Fibroblast of gingiva (primary cell): ENCODE measurements around the gene GEN1.
A peak's percentile ranks its signal among the peaks of the same experiment; 100 is the strongest.

ENCODE experiments used
- DNase-seq: peaks from one replicate; pipeline ENCODE4 v3.0.0-alpha.2; 2011; ENCODE audit warnings: low read depth

GEN1 gene

GRCh38 chr2:17753803-17754663 is at the start of gene GEN1, which contains the start of gene SMC6:
Gene GEN1 (plus strand): TSS chr2:17754138. CDS start chr2:17759944, 5,806 bp downstream.
Gene SMC6 (minus strand): TSS chr2:17753810. CDS start chr2:17745946, 7,864 bp downstream.
- DNase-seq: peak; percentile 83

GRCh38 chr2:17706845-17707244 is 47.1 kb upstream of the GEN1 start:
- DNase-seq: no peak

- DNase-seq: no peak
These were observed 45.4 kb upstream of the GEN1 start for GRCh38 chr2:17708501-17708900.

- peak; percentile 22 for DNase-seq
These were observed 44.0 kb upstream of the GEN1 start for GRCh38 chr2:17709897-17710296.

- no peak for DNase-seq
These were observed 43.2 kb upstream of the GEN1 start for GRCh38 chr2:17710547-17711248.

GRCh38 chr2:17713291-17713690 is 40.6 kb upstream of the GEN1 start:
- no peak for DNase-seq

- DNase-seq: no peak
These were observed 36.3 kb upstream of the GEN1 start for GRCh38 chr2:17717666-17718065.

- no peak for DNase-seq
These were observed 35.2 kb upstream of the GEN1 start for GRCh38 chr2:17718689-17719088.

- no peak for DNase-seq
These were observed 34.2 kb upstream of the GEN1 start for GRCh38 chr2:17719562-17720371.

- DNase-seq: no peak
These were observed 25.7 kb upstream of the GEN1 start for GRCh38 chr2:17728210-17728609.

- no peak for DNase-seq
These were observed 24.1 kb upstream of the GEN1 start for GRCh38 chr2:17729880-17730279.

- no peak for DNase-seq
These were observed 20.3 kb upstream of the GEN1 start for GRCh38 chr2:17733599-17733998.

- no peak for DNase-seq
These were observed 18.1 kb upstream of the GEN1 start for GRCh38 chr2:17735864-17736263.

- no peak for DNase-seq
These were observed 16.9 kb upstream of the GEN1 start for GRCh38 chr2:17736989-17737388.

GRCh38 chr2:17740203-17740602 is 13.7 kb upstream of the GEN1 start:
- no peak for DNase-seq

GRCh38 chr2:17747684-17748452 is 6.1 kb upstream of the GEN1 start:
- no peak for DNase-seq

GRCh38 chr2:17748745-17749144 is 5.2 kb upstream of the GEN1 start:
- DNase-seq: no peak

GRCh38 chr2:17749753-17750438 is 4.0 kb upstream of the GEN1 start:
- DNase-seq: no peak

- DNase-seq: no peak
These were observed 1.7 kb upstream of the GEN1 start for GRCh38 chr2:17752246-17752645.

- peak; percentile 11 for DNase-seq
These were observed 791 bp upstream of the GEN1 start for GRCh38 chr2:17752892-17753802.
